Occipital lobe (tissue), 2 donors: ENCODE data around the gene CLK2. TPM values are rescaled to one million over a fixed set of nuclear protein-coding genes. Genes with fewer than 3 reads are reported as not detected.
A peak's percentile ranks its signal among the peaks of the same experiment; 100 is the strongest.
"Not testable (repeated sequence)": the region's sequence is repeated elsewhere in the genome, so short reads cannot be mapped to it uniquely, and the experiment has no call there.

ENCODE experiments used
- DNase-seq: peaks from one replicate; lab custom pipeline; 2025; lab: John Stamatoyannopoulos, UW
- total RNA-seq: library from RNA; depleted of rRNA; stranded (reverse); fragments of >200 nt; gene quantifications from one replicate; pipeline ENCODE4 v1.2.3, GENCODE V29; 2014

CLK2 gene
- total RNA-seq, 1 donor from 2014 or later = 26.5 TPM

DNA sequence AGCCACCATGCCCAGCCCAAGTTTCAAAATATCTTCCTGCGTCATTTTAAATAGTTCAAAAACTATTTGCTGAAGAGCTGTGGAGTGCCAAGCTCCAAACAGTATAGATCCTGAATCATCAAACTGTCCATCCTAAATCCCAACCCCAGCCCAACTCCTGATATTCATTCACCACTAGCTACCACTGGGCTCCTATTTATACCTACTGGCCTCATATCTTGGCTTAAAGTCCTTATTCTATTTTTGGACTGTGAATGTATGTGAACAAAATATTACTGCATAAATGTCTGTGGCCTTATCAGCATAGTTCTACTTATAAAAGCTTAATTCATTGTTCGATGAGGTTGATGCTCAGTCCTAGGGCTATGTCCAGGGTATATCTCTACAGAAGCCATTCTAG is 5.9 kb downstream of the CLK2 start:
- no peak for DNase-seq

DNA sequence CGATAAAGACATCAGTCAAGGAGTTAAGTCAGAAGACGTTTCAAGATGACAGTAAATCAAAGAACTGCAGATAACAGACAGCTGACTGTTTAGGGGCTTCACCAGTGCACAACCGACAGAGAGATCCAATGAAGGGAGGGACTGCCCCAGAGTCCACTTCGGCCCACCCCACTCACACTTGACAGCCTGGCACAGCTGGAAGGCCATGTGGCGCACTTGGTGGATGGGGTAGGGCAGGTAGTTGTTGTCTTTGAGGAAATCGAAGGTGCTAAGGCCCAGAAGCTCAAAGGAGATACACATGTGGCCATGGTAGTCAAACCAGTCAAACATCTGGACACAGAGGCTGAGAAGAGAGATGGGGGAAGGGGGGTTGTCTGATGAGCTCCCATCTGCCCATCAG is 6.8 kb downstream of the CLK2 start:
- no peak for DNase-seq

DNA sequence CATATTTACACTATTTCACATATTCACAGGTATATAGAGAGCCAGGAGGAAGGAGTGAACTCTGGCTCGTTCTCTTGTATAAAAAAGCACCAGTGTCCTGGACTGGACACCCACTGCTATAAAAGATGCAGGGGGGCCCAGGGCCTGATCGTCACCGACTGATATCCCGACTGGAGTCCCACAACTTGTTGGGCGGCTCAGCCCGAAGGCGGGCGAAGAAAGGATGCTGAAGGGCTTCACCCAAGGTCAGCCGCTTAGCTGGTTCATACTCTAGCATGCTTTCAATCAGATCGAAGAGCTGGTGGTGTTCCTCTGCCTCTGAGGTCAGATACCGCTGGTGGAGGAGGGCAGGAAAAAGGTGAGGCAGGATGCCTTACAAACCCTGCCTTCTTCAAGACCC is 10.2 kb downstream of the CLK2 start:
- no peak for DNase-seq

DNA sequence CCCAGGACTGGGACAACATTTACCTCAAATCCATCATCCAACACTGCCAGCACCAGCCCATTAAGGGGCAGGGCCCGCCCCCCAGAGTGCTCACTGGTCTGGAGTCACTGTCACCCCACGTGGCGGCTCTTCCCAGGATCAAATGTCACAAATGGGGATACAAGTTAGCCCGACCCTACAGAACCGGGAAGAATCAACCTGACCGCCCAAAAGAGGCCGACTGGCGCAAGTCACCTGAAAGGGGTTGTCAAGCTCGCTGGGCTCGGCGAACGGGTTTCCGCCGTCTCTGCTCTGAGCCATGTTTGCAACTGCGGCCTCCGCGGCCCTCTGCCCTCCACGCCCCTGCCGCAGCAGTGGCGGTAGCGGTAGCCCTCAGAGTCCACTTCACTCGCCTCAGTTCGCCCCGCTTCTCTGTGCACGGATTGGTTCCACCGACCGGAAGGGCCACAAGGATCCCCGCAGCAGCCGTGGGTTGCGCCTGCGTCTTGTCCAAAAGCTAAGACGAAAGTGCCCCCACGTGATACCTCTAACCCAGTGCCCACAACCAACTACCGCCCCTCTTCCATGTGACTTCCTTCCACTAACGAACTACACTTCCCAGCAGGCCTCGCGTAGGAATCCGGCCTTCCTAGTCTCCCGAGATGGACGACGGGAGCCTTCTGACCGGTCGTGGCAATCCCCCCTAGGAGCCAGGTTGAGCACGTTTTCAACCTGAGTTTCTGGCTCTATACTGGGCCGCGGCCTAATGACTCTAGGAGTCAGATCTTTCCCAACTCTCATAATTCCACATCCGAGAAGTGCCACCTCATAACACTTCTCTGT is 11.2 kb downstream of the CLK2 start, which contains the start of gene SCAMP3:
TSS of gene SCAMP3 (minus strand) at position 509 of the 822 bp plus-strand sequence. CDS start at position 300, 209 bp downstream.
- DNase-seq = peak; percentile 94

DNA sequence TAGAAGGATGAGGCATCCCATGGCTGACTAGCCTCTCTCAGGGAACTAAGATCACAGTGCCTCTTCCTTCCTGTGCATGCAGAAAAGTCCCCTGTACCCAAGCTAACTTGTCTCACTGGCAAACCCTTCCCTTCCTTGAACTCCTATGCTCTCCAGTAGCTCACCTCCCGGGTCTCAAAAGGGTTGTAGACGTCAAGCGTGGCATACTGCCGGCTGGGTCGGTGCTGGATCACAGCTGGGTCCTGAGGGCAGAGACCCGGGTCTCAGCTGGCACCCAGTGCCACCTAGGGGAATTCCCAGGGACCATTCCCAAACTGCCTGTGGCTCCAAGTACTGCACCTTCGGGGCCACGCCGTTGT is 11.8 kb downstream of the CLK2 start:
- no peak for DNase-seq

DNA sequence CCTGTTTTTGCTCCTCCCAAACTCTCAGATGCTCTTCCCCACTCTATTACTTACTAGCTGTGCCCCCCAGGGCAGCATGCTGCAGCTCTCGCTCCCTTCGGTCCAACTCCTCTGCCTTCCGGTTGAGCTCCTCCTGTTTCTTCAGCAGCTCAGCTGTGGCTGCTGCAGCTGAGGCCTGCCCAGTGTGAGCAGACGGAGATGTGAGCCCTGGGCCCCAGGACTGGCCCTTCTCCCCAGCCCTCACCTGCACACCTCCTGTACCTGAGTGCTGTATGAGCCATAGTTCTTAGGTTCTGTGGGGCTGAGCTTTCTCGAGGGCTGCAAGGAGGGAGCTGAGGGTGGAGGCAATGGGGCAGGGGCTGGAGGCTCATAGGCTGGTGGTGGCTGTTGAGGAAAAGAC is 13.0 kb downstream of the CLK2 start:
- no peak for DNase-seq

DNA sequence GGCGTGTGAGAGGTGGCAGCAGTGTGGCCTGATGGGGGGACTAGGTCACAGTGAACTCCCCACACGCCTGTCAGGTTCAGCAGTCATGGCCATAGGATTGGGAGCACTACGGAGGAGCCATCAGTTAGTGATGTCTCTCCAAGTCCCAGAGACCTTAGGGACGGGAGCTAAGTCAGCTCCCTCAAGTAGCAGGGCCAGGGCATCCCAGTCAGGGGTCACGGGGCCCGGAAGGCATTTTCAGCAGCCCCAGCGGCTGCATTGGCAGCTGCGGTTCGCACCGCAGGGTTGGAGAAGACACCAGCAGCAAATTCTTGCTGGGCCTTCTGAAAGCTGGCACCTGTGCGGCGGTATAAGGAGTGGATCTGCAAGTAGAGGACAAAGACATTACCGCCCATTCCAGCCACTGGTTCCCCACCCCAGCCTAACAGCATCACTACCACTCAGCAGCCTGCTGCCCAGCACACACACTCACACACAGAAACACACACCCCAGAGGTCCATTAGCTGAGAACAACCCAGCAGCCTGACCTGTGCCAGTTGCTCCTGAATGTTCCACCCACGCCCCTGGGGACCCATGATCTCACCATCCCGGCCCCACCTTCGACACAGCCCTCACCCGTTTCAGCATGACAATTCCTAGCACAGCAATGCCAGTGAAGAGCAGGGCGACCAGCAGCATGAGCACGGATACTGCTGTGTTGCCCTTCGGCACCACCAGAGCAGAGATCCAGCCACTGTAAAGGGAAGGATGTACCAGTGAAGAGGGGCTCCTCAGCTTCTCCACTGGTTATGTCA is 17.0 kb downstream of the CLK2 start:
- DNase-seq = no peak

DNA sequence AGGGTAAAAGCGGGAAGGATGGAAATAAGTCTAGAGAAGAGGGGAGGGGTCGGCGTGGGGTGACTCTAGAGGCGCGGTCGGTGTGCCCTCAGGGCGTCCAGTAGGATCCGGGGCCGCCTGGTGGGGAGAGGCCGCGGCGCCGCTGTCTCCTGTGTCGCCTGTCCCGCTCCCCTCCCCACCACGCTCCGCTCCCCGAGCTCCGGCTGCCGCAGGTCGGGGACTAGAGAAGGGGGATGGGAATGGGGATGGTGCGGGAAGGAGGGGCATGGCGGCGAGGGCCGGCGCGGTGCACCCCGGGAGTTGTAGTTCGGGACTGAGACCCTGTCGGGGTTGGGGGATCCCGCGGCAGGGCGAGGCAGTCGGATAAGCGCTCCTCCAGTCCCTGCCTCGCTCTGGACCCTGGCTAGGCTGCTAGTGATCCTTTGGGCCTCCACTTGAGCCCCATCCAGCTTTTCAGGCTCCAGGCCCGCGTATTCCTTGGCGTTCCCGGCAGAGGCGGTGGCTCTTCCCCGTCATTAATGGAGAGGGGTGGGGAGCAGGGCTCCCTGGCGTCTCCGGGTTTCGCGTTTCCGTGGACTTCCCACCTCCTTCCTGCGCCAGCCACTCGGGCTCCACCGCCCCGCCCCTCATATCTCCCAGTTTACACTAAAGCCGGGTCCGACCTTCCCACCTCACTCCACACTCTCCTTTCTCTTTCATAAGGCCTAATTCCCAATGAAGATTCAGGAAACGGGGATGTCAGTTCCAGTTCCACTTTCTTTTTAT is 17.9 kb downstream of the CLK2 start, which contains the start of gene ENTREP3:
TSS of gene ENTREP3 (minus strand) at position 241 of the 765 bp plus-strand sequence. CDS start 606 bp downstream, outside the sequence.
- DNase-seq = peak; percentile 82

DNA sequence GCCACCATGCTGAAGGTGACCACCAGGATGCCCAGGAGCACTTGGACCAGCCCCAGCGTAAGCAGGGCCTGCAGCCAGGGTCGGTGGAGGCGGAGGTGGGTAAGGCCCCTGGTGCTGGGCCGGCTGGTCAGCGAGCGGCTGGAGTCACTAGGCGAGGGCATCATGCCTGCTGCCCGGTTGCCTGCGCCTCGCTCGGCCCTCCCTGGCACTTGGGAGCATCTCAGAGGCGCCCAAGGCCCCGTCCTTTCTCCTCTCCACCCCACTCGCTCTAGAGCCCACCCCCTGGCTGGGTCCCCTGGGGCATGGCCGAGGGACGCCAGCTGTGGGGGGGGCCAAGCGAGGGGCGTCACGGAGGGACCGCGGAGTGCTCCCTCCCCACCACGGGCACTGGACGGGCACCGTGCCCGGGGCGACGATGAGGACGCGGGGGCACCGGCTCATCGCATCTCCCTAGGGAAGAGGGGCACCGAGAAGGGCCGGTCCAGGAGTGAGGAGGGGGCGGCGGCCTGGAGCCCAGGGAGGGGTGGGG is 18.5 kb downstream of the CLK2 start:
- no peak for DNase-seq

DNA sequence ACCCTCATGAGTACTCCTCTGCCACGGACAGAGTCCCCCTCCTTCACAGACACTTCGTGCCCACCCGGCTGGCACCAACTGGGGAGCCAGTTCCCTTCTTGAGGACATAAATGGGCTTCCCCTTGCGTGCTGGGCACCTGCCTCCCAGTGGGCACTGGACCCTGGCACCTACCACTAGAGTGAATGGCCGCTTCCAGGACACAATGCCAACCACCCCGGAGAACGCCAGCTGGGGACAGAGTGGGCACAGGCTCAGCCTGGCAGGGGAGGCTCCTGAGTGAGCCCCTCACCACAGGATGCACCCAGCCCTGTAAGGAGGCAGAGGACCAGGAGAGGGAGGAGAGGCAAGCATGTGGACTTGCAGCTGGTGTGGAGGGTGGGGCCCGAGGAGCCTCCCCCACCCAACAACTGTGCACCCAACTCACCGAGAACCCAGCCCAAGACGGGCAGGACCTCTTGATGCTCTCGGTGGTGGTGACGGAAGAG is 19.0 kb downstream of the CLK2 start:
- no peak for DNase-seq

DNA sequence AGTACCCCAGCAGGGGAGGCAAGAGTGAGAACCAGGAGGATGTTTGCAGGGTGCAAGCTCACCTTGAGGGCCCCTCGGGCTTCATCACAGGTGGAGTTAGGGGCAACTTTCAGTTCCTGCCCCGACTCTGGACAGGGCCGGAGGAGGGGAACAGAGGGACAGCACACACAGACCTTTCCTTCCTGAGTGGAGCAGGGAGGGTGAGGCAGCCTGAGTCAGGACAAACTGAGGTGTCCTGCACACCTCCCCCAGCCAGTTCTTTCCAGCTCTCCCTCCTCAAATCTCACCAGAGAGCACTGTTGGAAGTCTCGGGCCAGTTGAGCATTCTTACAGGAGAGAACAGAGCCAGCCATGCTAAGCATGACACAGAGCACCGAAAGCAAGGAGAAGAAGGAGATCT is 19.5 kb downstream of the CLK2 start:
- DNase-seq = no peak

DNA sequence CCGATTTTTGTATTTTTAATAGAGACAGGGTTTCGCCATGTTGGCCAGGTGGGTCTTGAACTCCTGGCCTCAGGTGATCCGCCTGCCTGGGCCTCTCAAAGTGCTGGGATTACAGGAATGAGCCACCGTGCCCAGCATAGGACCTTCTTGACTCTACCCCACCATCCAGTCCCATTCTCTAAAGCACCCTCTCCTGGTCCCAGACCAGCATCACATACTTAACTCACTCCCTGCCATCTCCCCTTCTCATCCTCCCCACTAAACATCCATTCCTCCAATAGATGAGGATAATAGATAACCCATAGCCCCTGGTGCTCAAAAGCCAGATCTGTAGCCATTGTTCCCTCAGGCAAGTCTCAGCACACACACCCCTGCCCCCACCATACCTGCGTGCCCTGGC is 20.1 kb downstream of the CLK2 start:
- no peak for DNase-seq

DNA sequence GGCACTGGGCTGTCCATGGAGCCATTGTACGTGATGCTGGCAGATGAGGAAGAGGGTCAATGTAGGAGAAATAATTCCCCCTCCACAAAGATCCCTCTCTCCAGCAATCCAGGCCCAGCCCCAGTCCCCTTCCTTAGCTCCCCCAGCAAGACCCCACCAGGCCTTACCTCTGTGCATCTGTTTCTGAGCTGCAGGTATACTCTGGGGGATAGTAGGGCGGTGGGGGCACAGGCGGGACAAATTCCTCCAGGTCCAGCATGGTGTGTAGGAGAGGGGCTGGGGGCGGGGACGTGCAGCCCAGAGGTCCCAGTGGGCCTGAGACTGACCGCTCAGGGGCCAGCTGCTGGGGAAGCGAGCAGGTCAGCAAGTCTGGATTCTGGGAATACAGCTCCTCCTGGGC is 21.7 kb downstream of the CLK2 start:
- DNase-seq = no peak

DNA sequence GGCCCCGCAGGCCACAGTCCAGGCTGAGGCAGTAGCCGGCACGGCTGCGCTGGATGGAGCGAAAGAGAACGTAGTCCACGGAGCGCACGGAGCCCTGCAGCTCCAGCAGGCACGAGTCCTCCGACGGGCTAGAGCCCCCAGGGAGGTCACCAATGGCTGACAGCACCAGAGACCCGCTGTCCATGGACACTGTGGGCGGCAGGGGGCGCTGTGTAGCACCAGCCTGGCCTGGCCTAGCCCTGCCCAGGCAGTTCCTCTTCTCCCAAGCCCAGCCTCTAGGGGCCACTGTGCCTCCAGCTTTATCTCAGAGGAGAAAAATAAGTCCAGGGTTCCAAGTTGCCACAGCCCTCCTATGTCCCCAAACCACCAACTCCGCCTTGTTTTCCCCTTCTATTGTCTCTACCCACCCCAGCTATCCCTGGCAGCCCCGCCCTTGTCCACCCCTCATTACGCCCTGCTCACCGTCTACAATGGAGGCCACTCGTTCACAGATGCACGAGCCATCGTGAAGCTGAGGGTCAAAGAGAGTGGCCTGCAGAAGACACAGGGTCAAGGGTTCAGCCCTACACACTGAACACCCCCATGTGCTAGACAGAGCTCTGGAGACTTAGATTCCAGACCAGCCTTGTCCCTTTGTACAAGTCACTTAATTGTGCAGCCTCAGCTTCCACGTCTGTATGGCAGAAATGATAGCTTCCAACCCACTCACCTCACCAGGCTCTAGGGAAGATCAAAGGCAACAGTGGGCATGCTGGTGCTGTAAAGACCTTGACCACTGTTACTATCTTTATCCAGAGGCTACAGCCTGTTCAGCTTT is 22.5 kb downstream of the CLK2 start:
- DNase-seq = peak; percentile 86

DNA sequence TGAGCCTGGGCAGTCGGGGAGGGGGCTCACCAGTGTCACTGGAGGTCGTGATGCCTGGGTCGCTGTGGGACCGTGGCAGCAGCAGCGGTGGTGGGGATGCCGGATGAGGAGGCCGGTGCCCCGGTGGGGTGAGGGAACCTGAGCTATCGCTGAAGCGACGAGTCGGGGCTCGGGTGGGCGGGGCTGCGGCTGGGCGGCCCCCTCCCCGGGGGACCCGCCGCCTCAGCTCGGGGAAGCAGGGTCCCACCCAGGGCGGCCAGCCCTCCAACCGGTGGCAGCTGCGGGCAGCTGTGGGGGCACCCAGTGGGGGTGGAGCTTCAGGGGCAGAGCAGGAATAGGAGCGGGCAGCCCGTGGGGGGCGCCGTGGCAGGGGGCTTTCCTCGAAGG is 23.1 kb downstream of the CLK2 start:
- no peak for DNase-seq

DNA sequence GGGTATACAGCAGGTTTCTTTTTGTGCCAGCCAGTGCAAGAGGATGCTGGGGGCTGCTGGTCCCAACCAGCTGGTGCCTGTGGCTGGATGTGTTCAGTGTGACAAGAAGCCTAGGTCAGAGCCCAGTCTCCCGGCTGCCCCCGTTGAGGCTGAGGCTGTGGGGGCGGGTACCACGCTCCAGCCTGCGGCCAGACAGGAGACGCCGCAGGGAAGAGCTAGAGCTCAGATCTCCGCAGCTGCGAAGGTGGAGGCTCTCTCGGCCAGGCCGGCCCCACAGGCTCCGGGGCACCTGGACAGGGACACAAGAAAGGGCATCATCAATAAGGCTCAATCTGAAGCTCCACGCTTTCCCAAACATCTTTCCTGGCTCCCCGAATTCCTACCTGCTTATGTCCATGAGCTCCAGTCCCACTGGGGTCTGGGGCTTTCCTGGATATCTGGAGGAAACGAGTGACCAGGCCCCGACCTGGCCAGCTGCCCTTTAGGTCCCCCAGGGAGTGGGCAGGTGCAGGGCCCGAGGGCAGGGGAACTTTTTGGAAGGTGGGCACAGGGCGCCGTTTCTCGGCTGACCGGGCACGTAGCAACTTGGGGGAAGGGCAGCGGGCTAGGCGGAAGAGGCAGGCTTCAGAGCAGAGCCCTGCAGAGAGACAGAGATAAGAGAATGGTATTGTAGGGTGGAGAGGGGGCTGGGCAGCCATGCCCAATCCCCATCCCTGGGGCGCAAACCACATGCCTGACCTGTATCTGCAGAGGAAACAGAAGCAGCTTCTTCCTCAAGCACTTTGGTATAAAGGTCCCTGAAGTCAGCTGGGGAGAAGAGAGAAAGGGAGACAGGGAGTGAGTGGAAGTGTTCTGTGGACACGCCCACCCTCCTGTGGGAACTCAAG is 25.4 kb downstream of the CLK2 start:
- no peak for DNase-seq

DNA sequence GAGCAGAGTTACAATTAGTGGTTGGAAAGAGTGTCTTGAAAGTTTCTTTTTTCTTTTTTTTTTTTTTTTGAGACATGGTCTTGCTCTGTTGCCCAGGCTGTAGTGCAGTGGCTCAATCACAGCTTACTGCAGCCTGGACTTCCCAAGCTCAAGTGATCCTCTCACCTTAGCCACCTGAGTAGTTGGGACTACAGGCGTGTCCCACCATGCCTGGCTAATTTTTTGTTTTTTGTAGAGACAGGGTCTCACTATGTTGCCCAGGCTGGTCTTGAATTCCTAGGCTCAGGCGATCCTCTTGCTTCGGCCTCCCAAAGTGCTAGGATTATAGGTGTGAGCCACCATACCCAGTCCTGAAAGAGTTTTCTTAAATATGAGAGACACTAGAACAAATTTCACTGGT is 26.5 kb downstream of the CLK2 start:
- not testable (repeated sequence) for DNase-seq

DNA sequence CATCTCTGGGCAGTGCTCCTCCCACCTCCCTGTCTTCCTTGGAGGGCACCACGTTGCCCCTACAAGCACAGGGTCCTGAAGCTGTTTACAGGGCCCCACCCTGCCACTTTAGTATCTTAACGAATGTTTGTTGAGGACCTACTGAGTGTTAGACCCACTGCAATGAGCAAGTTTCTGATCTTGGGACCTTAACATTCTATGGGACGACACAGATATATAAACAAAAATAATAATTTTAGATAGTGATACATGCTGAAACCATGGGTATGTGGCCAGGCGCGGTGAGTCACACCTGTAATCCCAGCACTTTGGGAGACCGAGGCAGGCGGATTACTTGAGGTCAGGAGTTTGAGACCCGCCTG is 28.2 kb downstream of the CLK2 start:
- no peak for DNase-seq

DNA sequence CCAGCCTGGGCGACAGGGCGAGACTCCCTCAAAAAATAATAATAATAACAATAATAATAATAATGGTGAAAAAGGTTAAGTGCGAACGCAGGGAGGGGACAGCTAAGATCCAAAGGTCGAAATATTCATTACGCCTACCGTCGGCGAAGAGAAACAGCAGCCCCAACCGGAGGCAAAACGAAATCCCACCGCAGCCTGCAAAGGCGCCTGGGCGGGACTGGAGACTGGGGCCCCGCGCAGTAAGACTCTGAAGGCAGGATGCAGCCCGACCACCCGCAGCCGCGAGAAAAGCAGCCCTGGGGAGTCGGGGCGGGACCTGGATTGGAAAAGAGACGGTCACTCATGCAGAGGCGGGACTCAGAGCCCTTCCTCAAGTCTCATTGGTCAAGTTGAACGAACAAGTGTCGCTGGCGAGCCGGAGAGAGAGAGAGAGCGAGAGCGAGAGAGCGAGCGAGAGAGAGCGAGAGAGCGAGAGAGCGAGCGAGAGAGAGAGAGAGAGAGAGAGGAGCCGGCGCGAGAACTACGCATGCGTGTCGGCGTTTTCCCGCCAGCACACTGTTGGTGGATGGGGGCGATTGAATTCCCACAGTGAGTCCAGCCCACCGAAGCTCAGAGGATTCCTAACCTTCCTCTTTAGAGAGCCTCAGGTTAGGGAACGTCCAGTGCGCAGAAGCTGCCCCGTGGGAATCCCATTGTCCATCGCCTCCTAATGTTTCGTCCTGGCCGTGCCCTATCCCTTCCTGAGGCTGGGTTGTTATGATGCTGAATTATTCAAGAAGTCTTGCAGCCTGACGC is 28.7 kb downstream of the CLK2 start:
- DNase-seq = peak; percentile 98
